Trophoblast cell (in vitro differentiated cells and primary cell): ENCODE measurements around the gene CAPN2. TPM values are rescaled to one million over a fixed set of nuclear protein-coding genes. Genes with fewer than 3 reads are reported as not detected.

Source experiments
- DNase-seq, 2 donors: peaks; one replicate each; pipeline ENCODE4 v3.0.0-alpha.2; 2016
- H2AFZ ChIP-seq: 2 replicates; pipeline ENCODE4 v1.6.1; 2013; ENCODE audit warnings: low read length, moderate library complexity, mild to moderate bottlenecking; ENCODE audit not compliant: insufficient read depth, poor library complexity
- H2AK5ac ChIP-seq: 2 replicates; pipeline ENCODE4 v1.6.1; 2013; ENCODE audit warnings: mild to moderate bottlenecking, low read length
- H2BK120ac ChIP-seq: 2 replicates; pipeline ENCODE4 v1.6.1; 2013; ENCODE audit warnings: low read length, mild to moderate bottlenecking, moderate library complexity; ENCODE audit not compliant: insufficient read depth, poor library complexity
- H2BK12ac ChIP-seq: 2 replicates; pipeline ENCODE4 v1.6.1; 2013; ENCODE audit warnings: mild to moderate bottlenecking, low read length, moderate library complexity
- H2BK5ac ChIP-seq: 2 replicates; pipeline ENCODE4 v1.6.1; 2013; ENCODE audit warnings: low read length, low read depth, moderate library complexity, mild to moderate bottlenecking; ENCODE audit not compliant: poor library complexity
- H3K14ac ChIP-seq: 2 replicates; pipeline ENCODE4 v1.6.1; 2013; ENCODE audit warnings: mild to moderate bottlenecking, low read length
- H3K18ac ChIP-seq: 2 replicates; pipeline ENCODE4 v1.6.1; 2013; ENCODE audit warnings: mild to moderate bottlenecking, low read length
- H3K23ac ChIP-seq: 2 replicates; pipeline ENCODE4 v1.6.1; 2013; ENCODE audit warnings: low read length
- H3K27ac ChIP-seq: 2 replicates; pipeline ENCODE4 v1.5.1; 2013; ENCODE audit warnings: low read depth, mild to moderate bottlenecking, inconsistent platforms, low read length, moderate library complexity
- H3K27me3 ChIP-seq: 2 replicates; pipeline ENCODE4 v1.6.1; 2013; ENCODE audit warnings: inconsistent platforms, mild to moderate bottlenecking, low read length, moderate library complexity; ENCODE audit not compliant: insufficient read depth
- H3K36me3 ChIP-seq, 2 experiments: 1 replicate in 1 of 2; 2 replicates in 1 of 2; pipeline ENCODE4 v1.6.1; 2013; ENCODE audit warnings: low read length in 2 of 2, mild to moderate bottlenecking in 2 of 2, moderate library complexity in 1 of 2; ENCODE audit not compliant: insufficient read depth in 2 of 2, control insufficient read depth in 1 of 2
- H3K4ac ChIP-seq: 2 replicates; pipeline ENCODE4 v1.6.1; 2013; ENCODE audit warnings: low read depth, mild to moderate bottlenecking, low read length, moderate library complexity
- H3K4me1 ChIP-seq, 2 experiments: 1 replicate in 1 of 2; 2 replicates in 1 of 2; pipeline ENCODE4 v1.6.1; 2013; ENCODE audit warnings: low read length in 2 of 2, mild to moderate bottlenecking in 2 of 2, moderate library complexity in 1 of 2; ENCODE audit not compliant: insufficient read depth in 2 of 2, control insufficient read depth in 1 of 2
- H3K4me2 ChIP-seq: 2 replicates; pipeline ENCODE4 v1.6.1; 2013; ENCODE audit warnings: inconsistent platforms, mild to moderate bottlenecking, low read length, moderate library complexity
- H3K4me3 ChIP-seq: 2 replicates; pipeline ENCODE4 v1.5.1; 2013; ENCODE audit warnings: mild to moderate bottlenecking, low read depth, low read length, inconsistent platforms
- H3K79me1 ChIP-seq: one replicate; pipeline ENCODE4 v1.6.1; 2013; ENCODE audit warnings: low read length
- H3K79me2 ChIP-seq: 2 replicates; pipeline ENCODE4 v1.6.1; 2013; ENCODE audit warnings: low read length, mild to moderate bottlenecking; ENCODE audit not compliant: control insufficient read depth, insufficient read depth, poor library complexity
- H3K9ac ChIP-seq: 2 replicates; pipeline ENCODE4 v1.6.1; 2013; ENCODE audit warnings: mild to moderate bottlenecking, low read length
- H3K9me3 ChIP-seq: 2 replicates; pipeline ENCODE4 v1.6.1; 2013; ENCODE audit warnings: low read depth, mild to moderate bottlenecking, control low read depth, inconsistent platforms, low read length; ENCODE audit not compliant: insufficient read depth
- H4K12ac ChIP-seq: 2 replicates; pipeline ENCODE4 v1.6.1; 2013; ENCODE audit warnings: low read depth, mild to moderate bottlenecking, low read length, moderate library complexity
- H4K8ac ChIP-seq: 2 replicates; pipeline ENCODE4 v1.6.1; 2013; ENCODE audit warnings: low read depth, mild to moderate bottlenecking, low read length, moderate library complexity
- H4K91ac ChIP-seq: one replicate; pipeline ENCODE4 v1.6.1; 2013; ENCODE audit warnings: low read depth, mild to moderate bottlenecking, low read length, moderate library complexity
- WGBS: extraction: QIAGEN DNeasy Blood & Tissue Kit; methylation state at CpG from one replicate; pipeline ENCODE4 v1.1.7; 2013; ENCODE audit warnings: missing lambda C conversion rate; ENCODE audit not compliant: insufficient read length, insufficient coverage; ENCODE audit errors: extremely low coverage; 5-methylcytosine and 5-hydroxymethylcytosine counted together
- polyA plus RNA-seq: library from polyadenylated mRNA; stranded (reverse); fragments of 200-250 nt; gene quantifications from 2 replicates; pipeline ENCODE4 v1.2.3, GENCODE V29; 2013

CAPN2 gene
- 161 and 169 TPM in 2 replicates for polyA plus RNA-seq

DNA sequence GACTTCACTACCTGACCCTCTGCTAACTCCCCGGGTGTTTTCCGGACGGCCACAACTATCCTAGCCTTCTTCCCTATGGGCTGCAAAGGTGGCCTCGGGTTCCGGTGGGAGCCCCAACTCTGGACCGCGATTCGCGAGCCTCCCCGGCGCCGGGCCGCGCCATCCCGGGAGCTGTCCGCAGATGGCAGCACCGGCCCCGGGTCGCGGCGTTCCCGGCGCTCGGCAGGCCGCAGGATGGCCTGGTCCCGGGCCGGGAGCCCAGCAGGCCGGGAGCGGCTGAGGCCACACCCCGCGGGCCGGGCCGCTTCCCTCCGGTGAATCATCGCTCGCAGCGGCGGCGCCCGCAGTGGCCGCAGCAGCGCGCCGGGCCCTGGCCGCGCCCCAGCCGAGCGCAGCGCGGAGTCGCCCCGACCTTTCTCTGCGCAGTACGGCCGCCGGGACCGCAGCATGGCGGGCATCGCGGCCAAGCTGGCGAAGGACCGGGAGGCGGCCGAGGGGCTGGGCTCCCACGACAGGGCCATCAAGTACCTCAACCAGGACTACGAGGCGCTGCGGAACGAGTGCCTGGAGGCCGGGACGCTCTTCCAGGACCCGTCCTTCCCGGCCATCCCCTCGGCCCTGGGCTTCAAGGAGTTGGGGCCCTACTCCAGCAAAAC lies at the start of gene CAPN2:
TSS of gene CAPN2 (plus strand) at position 346 of the 656 bp plus-strand sequence. CDS start at position 448, 102 bp downstream.
- Histone ChIP-seq H3K4me3 (peak within 1 kb of the TSS; percentile 95), H4K12ac (peak within 1 kb of the TSS; percentile 95), H3K27ac (peak within 1 kb of the TSS; percentile 91), H3K23ac (no peak within 1 kb of the TSS), H3K27me3 (no peaks in the 10 kb centered on the region), H2BK120ac (peak within 1 kb of the TSS; percentile 98), H2AFZ (peak within 1 kb of the TSS; percentile 83), H2BK5ac (peak within 1 kb of the TSS; percentile 97), H3K79me2 (peaks cover 15% of the 10 kb centered on the region), H2BK12ac (peak within 1 kb of the TSS; percentile 63), H3K4me1 (peaks cover 24 to 40% of the 10 kb centered on the region in 2 experiments), H3K18ac (peak within 1 kb of the TSS; percentile 98), H3K79me1 (peaks cover 32% of the 10 kb centered on the region), H3K9ac (peak within 1 kb of the TSS; percentile 91), H3K14ac (peak within 1 kb of the TSS; percentile 100), H3K9me3 (no peaks in the 10 kb centered on the region), H2AK5ac (peak within 1 kb of the TSS; percentile 98), H4K91ac (peak within 1 kb of the TSS; percentile 98), H3K36me3 (peaks cover 5 to 6% of the 10 kb centered on the region in 2 experiments), H3K4ac (peak within 1 kb of the TSS; percentile 99), H4K8ac (peak within 1 kb of the TSS; percentile 85), H3K4me2 (peak within 1 kb of the TSS; percentile 67)
- peak; percentile 88 to 90 for DNase-seq
- no CpG with 5 or more reads among the region's 74 CpGs for WGBS

DNA sequence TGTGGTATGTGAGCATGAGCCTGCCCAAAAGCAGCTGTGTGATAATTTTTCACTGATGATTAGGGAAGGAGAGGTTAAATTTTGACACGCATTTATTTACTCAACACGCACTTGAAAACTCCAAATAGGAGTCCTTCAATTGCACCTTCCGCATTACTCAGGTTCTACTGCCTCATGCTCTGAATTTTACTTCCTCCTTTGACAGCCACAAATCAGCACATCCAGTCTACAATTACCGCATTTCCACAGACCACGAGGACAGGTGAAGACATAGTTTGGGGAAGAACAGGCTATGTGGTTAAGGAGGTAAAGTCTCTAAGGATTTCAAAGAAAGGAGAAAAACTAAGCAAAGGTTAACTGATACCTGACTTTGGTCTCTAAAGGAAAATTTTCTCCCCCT lies 49.4 kb upstream of the CAPN2 start:
- Histone ChIP-seq H3K9ac (no peak overlapping the region), H4K12ac (no peak overlapping the region), H2BK5ac (no peak overlapping the region), H3K4me2 (no peak overlapping the region), H3K23ac (no peak overlapping the region), H3K4me3 (no peak overlapping the region), H3K79me2 (no peaks in the 10 kb centered on the region), H3K27me3 (no peaks in the 10 kb centered on the region), H3K36me3 (no peaks in the 10 kb centered on the region), H4K91ac (no peak overlapping the region), H2BK12ac (no peak overlapping the region), H3K14ac (no peak overlapping the region), H3K9me3 (no peaks in the 10 kb centered on the region), H3K4ac (no peak overlapping the region), H3K27ac (no peak overlapping the region), H3K4me1 (no peaks in the 10 kb centered on the region), H3K79me1 (no peaks in the 10 kb centered on the region), H3K18ac (no peak overlapping the region), H4K8ac (no peak overlapping the region), H2AK5ac (no peak overlapping the region), H2AFZ (no peak overlapping the region), H2BK120ac (no peak overlapping the region)
- WGBS, result no CpG with 5 or more reads among the region's 5 CpGs
- DNase-seq, result no peak

DNA sequence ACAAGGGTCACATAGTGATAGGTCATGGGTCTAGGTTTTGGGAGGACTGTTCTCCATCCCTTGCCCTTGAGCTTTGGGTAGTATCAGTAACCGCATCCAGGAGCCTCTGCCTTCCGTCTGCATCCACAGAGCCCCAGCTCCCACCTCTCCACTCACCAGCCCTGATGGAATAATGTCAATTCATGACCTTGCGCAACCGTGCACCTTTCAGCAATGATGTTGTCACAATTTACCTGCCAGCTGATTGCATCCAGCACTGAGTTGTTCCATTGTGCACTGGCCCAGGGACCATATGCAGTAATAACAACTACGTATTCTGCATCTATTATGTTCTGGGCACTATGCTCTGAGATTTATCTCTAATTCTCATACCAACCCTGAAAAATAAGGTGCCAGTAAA lies 48.2 kb upstream of the CAPN2 start:
- no CpG with 5 or more reads among the region's 5 CpGs for WGBS
- H3K4me1 ChIP-seq, result no peaks in the 10 kb centered on the region
- H4K12ac ChIP-seq, result no peak overlapping the region
- no peak overlapping the region for H2AK5ac ChIP-seq
- no peak overlapping the region for H3K4me2 ChIP-seq
- no peak overlapping the region for H2BK120ac ChIP-seq
- H3K18ac ChIP-seq, result no peak overlapping the region
- H3K4ac ChIP-seq, result no peak overlapping the region
- H3K79me1 ChIP-seq, result no peaks in the 10 kb centered on the region
- H3K79me2 ChIP-seq, result no peaks in the 10 kb centered on the region
- no peak overlapping the region for H3K4me3 ChIP-seq
- H4K8ac ChIP-seq, result no peak overlapping the region
- H3K9me3 ChIP-seq, result no peaks in the 10 kb centered on the region
- H3K14ac ChIP-seq, result no peak overlapping the region
- H3K23ac ChIP-seq, result no peak overlapping the region
- no peak overlapping the region for H4K91ac ChIP-seq
- no peak overlapping the region for H3K27ac ChIP-seq
- no peaks in the 10 kb centered on the region for H3K36me3 ChIP-seq
- DNase-seq, result no peak
- H3K27me3 ChIP-seq, result no peaks in the 10 kb centered on the region
- H2BK12ac ChIP-seq, result no peak overlapping the region
- H3K9ac ChIP-seq, result no peak overlapping the region
- H2BK5ac ChIP-seq, result no peak overlapping the region
- H2AFZ ChIP-seq, result no peak overlapping the region

DNA sequence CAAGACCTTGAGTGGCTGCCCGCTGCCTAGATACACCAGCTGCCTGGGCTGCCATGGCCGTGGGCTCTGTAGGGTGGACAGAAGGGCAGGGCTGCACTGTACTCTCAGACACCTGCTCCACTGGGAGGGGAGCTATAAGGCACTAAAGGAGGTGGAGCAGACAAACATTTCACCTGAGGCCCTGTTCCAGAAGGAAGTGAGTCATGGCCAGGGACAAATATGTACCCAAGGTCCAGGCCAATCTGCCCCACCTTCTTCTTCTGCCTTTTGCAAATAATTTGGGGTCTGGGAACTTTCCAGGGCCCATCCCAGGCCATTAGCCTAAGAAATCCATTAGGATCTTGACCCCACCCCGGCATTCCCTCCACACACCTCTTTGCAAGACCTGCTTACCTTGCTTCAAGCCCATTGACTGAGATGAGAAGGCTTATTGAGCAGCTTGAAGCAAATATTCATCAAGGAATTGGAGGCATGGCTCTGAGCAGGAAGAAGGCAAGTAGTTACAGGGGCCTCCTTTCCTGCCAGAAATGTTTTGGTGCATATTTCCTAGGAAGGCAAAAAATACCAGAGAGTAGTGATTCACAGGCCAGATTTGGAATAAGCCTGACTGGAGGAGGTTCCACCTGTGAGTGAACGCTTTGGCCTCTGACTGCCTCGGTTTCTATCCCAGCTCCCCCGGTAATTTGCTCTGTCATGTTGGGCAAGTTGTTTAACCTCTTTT lies 46.6 kb upstream of the CAPN2 start, which contains the start of gene CAPN8:
TSS of gene CAPN8 (minus strand) at position 110 of the 721 bp plus-strand sequence. CDS start at position 55, 55 bp downstream.
- no peaks in the 10 kb centered on the region for H3K9me3 ChIP-seq
- H3K4me3 ChIP-seq, result no peak within 1 kb of the TSS
- no peak within 1 kb of the TSS for H3K18ac ChIP-seq
- H2AK5ac ChIP-seq, result no peak within 1 kb of the TSS
- H3K4me1 ChIP-seq, result no peaks in the 10 kb centered on the region
- no peak within 1 kb of the TSS for H3K27ac ChIP-seq
- no peak within 1 kb of the TSS for H4K8ac ChIP-seq
- H3K4ac ChIP-seq, result no peak within 1 kb of the TSS
- H3K36me3 ChIP-seq, result no peaks in the 10 kb centered on the region
- H3K4me2 ChIP-seq, result no peak within 1 kb of the TSS
- WGBS, result no CpG with 5 or more reads among the region's 6 CpGs
- H4K91ac ChIP-seq, result no peak within 1 kb of the TSS
- no peaks in the 10 kb centered on the region for H3K27me3 ChIP-seq
- no peak within 1 kb of the TSS for H2BK5ac ChIP-seq
- H2BK120ac ChIP-seq, result no peak within 1 kb of the TSS
- DNase-seq, result peak; percentile 59 to 79
- H3K14ac ChIP-seq, result no peak within 1 kb of the TSS
- no peak within 1 kb of the TSS for H2AFZ ChIP-seq
- H3K9ac ChIP-seq, result no peak within 1 kb of the TSS
- H3K79me2 ChIP-seq, result no peaks in the 10 kb centered on the region
- H3K23ac ChIP-seq, result no peak within 1 kb of the TSS
- no peaks in the 10 kb centered on the region for H3K79me1 ChIP-seq
- H4K12ac ChIP-seq, result no peak within 1 kb of the TSS
- H2BK12ac ChIP-seq, result no peak within 1 kb of the TSS
